Measurements from ENCODE around the gene GRIFIN. TPM values are rescaled to one million over a fixed set of nuclear protein-coding genes. Genes with fewer than 3 reads are reported as not detected.

The GRIFIN gene
- total RNA-seq, 4 donors from 2014 or later: not detected

- TF ChIP-seq, protein P1, sequence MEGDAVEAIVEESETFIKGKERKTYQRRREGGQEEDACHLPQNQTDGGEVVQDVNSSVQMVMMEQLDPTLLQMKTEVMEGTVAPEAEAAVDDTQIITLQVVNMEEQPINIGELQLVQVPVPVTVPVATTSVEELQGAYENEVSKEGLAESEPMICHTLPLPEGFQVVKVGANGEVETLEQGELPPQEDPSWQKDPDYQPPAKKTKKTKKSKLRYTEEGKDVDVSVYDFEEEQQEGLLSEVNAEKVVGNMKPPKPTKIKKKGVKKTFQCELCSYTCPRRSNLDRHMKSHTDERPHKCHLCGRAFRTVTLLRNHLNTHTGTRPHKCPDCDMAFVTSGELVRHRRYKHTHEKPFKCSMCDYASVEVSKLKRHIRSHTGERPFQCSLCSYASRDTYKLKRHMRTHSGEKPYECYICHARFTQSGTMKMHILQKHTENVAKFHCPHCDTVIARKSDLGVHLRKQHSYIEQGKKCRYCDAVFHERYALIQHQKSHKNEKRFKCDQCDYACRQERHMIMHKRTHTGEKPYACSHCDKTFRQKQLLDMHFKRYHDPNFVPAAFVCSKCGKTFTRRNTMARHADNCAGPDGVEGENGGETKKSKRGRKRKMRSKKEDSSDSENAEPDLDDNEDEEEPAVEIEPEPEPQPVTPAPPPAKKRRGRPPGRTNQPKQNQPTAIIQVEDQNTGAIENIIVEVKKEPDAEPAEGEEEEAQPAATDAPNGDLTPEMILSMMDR (IDR thresholded peaks at IDR 0.05; ENCODE audit: low read depth): no peak
Measured at GRCh38 chr7:2501947-2502646, 25.9 kb upstream of the GRIFIN start.

- TF ChIP-seq, protein P1 (IDR thresholded peaks at IDR 0.05; ENCODE audit: low read depth): no peak
Measured at GRCh38 chr7:2500701-2501100, 24.5 kb upstream of the GRIFIN start.

DNA sequence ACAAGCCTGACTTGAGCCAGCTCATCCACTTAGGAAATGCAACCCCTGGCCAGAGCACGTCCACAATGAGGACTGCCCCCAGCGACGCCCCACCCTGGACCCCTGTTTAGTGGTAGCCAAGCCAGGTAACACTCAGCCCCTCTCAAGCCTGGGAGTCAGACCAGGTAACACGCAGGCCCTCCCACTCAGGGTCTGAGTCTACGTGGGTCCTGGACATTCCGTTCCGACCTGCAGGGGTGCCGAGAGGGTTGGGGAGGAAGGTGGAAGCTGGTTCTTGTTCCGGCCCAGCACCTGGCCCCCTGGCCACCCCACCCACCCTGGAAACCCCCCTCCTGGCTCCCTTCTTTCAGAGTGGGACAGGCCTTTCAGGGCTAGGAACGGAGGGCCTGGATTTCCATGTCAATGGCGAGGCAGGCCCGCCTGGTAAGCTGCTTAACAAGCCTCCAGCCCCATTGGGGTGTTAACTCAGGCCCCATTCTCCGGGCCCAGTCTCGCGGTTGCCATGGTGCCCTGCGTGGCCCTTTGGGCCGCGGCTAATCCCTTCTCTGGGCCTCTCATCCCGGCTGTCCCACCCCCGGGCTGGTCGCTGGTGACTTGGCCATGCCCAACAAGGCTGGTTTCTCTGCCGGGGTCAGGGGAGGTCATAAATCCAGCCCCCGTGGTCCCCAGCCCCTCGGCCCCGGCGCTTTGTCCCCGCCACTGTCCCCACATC lies 23.7 kb upstream of the GRIFIN start:
- TF ChIP-seq, protein P1 (IDR thresholded peaks at IDR 0.05; ENCODE audit: low read depth): no peak

DNA sequence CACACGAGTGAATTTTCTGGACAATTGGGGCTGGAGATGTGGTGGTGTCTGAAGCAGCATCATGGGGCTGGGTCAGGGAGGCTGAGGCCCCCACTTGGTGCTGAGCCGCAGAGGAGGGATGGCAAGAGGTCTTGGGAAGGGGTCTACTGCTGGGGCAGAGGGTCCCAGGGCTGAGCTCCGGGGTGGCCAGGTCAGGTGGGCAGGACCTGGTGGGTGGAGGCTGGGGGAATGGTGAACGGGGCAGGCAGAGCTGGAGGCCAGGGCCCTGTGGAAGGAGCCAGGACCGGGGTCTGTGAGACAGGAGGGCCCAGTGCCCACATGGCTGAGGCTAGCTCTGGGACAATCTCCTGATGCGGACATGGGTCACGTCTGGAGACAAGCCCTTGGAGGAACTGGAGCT lies 23.0 kb upstream of the GRIFIN start:
- TF ChIP-seq, protein P1 (IDR thresholded peaks at IDR 0.05; ENCODE audit: low read depth): no peak

DNA sequence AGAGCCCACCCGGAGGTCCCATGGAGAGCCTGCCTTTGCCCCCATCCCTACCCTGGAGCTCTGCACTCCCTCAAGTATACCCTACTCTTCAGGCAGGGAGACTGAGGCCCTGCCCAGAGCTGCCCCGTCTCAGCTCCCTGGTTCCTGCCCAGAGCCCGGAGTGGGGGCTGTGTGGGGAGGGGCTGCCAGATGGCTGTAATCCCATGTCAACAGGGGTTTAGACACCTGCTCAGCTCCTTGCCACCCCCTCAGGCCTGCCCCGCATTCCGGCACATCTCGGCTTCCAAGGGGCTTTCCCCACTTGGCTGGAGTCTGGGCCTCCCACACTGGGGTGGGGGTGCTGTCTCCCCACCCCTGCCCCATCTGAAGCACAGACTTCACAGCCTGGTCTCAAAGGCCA lies 22.5 kb upstream of the GRIFIN start:
- TF ChIP-seq, protein P1 (IDR thresholded peaks at IDR 0.05; ENCODE audit: low read depth): no peak

DNA sequence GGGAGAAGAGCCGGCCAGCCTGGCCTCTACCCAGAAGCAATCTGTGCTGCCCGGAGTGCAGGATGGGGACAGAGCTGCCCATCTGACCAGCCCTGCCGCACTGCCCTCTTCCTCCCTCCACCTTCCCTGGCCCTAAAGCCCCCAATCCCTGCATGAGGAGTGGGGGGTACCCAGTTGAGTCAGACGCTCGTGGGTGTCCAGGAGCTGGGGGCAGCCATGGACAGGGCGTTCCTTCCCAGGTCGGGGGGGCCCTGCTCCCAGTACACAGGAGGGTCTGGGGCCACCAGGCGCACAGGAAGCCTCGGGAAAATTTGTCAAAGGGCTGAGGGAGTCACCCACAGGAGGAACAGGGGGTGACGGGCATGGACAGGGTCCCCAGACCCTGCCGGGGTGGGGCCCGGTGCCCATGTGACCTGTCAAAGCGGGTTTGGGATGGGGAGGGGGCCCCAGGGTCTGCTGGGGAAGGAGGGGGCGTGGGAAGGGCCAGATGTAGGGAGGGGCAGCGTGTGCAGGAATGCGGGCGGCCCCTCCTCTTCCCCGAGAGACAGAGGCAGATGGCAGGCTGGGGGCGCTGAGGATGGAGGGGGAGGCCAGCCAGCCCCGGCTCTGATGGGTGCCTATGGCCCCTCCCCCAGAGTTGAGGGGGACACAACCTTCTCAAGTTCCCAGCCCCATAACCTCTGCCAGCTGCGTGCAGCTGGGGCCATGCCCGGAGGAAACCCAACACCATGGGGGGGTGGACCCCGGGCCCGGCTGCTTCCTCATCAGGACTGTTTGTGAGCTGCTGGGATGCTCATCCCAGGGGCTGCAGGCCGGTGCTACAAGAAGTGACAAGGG lies 21.5 kb upstream of the GRIFIN start:
- TF ChIP-seq, protein P1 (IDR thresholded peaks at IDR 0.05; ENCODE audit: low read depth): no peak

- TF ChIP-seq, protein P1 (IDR thresholded peaks at IDR 0.05; ENCODE audit: low read depth): no peak
Measured at GRCh38 chr7:2497065-2497464, 20.9 kb upstream of the GRIFIN start.
